ENCODE results near the gene TSHZ2. TPM values are rescaled to one million over a fixed set of nuclear protein-coding genes. Genes with fewer than 3 reads are reported as not detected.

Gene TSHZ2
- total RNA-seq, 1 experiment from 2014 or later: 0.07 TPM

DNA sequence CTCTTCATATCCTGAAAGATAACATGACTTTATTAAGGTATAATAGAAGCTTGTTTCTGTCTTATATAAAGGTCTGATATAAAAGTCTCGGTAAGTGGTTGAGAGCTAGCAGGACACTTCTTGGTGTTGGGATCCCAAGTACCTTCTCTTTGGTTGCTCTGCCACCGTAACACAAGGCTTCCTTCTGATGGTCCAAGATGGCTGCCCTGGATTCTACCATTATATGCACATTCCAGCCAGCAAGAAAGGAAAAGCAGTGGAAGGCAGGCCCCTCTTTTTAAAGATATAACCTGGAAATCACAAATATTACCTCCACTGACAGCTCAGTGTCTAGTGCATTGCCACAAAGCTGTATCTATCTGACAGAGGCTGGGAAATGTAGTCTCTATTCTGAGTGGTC lies 75.0 kb downstream of the TSHZ2 start:
- Histone ChIP-seq H2BK12ac (ENCODE audit: insufficient read length, low read depth, low read length) (no peak overlapping the region), H3K27me3 (ENCODE audit: insufficient read depth, low read length) (no peaks in the 10 kb centered on the region), H2AFZ (ENCODE audit: low read length) (no peak overlapping the region), H2BK5ac (ENCODE audit: insufficient read length, low read length) (no peak overlapping the region), H3K79me2 (ENCODE audit: insufficient read depth, low read length) (no peaks in the 10 kb centered on the region), H3K56ac (ENCODE audit: insufficient read length, low read depth, low read length) (no peak overlapping the region), H4K91ac (ENCODE audit: insufficient read length, low read depth, low read length) (no peak overlapping the region), H4K5ac (ENCODE audit: insufficient read length, low read depth, low read length) (no peak overlapping the region), H2BK120ac (ENCODE audit: low read depth, low read length, poor library complexity, severe bottlenecking) (no peak overlapping the region), H4K8ac (replicated peaks; ENCODE audit: insufficient read length, low read depth, low read length) (no peak overlapping the region), H3K79me1 (ENCODE audit: insufficient read depth, low read depth, low read length, poor library complexity, severe bottlenecking) (no peaks in the 10 kb centered on the region), H3K4me1 (ENCODE audit: insufficient read depth, low read length) (no peaks in the 10 kb centered on the region), H2AK5ac (ENCODE audit: insufficient read length, low read length) (no peak overlapping the region), H3K9me3 (ENCODE audit: control insufficient read depth, low read depth, low read length) (no peaks in the 10 kb centered on the region), H3K14ac (ENCODE audit: insufficient read depth, low read length) (no peak overlapping the region), H3K4ac (ENCODE audit: low read depth, low read length) (no peak overlapping the region), H3K23me2 (ENCODE audit: insufficient read length, low read depth, low read length, poor library complexity, severe bottlenecking) (no peaks in the 10 kb centered on the region), H3T11ph (ENCODE audit: low read length) (no peak overlapping the region), H2BK15ac (ENCODE audit: low read depth, low read length) (no peak overlapping the region), H3K4me2 (ENCODE audit: insufficient read depth, insufficient read length, low read length) (no peak overlapping the region), H3K18ac (ENCODE audit: insufficient read length, low read depth, low read length) (no peak overlapping the region), H3K27ac (ENCODE audit: insufficient read length, low read depth, low read length) (no peak overlapping the region), H3K9ac (ENCODE audit: extremely low read depth, insufficient read length, low read length) (no peak overlapping the region), H3K23ac (ENCODE audit: insufficient read length, low read depth, low read length) (no peak overlapping the region), H2BK20ac (ENCODE audit: low read depth, low read length, poor library complexity, severe bottlenecking) (no peak overlapping the region), H4K20me1 (ENCODE audit: control insufficient read depth, insufficient read depth, insufficient read length) (no peaks in the 10 kb centered on the region)
- no peak overlapping the region for H3K27ac Mint-ChIP-seq
- H3K9me3 Mint-ChIP-seq: no peaks in the 10 kb centered on the region
- no peaks in the 10 kb centered on the region for H3K4me1 Mint-ChIP-seq
- H3K36me3 Mint-ChIP-seq (ENCODE audit: insufficient read depth in 1 of 3, low read depth in 3 of 3): no peaks in the 10 kb centered on the region
- H3K4me3 Mint-ChIP-seq: no peak overlapping the region
- no peak for TF ChIP-seq CTCF (conservative IDR thresholded peaks at IDR 0.05)
- DNase-seq: no peak
- no CpG with 5 or more reads among the region's 2 CpGs for WGBS (ENCODE audit: extremely low coverage, insufficient read length, low lambda C conversion rate)
- H3K27me3 Mint-ChIP-seq (ENCODE audit: low read depth): peaks cover 4% of the 10 kb centered on the region

Measured in H9 (cell line).